ENCODE data around the gene USP34. TPM values are rescaled to one million over a fixed set of nuclear protein-coding genes. Genes with fewer than 3 reads are reported as not detected.
"Not testable (repeated sequence)": the region's sequence is repeated elsewhere in the genome, so short reads cannot be mapped to it uniquely, and the experiment has no call there.

Gene USP34, protein sequence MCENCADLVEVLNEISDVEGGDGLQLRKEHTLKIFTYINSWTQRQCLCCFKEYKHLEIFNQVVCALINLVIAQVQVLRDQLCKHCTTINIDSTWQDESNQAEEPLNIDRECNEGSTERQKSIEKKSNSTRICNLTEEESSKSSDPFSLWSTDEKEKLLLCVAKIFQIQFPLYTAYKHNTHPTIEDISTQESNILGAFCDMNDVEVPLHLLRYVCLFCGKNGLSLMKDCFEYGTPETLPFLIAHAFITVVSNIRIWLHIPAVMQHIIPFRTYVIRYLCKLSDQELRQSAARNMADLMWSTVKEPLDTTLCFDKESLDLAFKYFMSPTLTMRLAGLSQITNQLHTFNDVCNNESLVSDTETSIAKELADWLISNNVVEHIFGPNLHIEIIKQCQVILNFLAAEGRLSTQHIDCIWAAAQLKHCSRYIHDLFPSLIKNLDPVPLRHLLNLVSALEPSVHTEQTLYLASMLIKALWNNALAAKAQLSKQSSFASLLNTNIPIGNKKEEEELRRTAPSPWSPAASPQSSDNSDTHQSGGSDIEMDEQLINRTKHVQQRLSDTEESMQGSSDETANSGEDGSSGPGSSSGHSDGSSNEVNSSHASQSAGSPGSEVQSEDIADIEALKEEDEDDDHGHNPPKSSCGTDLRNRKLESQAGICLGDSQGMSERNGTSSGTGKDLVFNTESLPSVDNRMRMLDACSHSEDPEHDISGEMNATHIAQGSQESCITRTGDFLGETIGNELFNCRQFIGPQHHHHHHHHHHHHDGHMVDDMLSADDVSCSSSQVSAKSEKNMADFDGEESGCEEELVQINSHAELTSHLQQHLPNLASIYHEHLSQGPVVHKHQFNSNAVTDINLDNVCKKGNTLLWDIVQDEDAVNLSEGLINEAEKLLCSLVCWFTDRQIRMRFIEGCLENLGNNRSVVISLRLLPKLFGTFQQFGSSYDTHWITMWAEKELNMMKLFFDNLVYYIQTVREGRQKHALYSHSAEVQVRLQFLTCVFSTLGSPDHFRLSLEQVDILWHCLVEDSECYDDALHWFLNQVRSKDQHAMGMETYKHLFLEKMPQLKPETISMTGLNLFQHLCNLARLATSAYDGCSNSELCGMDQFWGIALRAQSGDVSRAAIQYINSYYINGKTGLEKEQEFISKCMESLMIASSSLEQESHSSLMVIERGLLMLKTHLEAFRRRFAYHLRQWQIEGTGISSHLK (N-terminal part only)
- 100 to 1,000 TPM in 3 of 12 donors, 10 to 100 TPM in 8, not detected in 1; 67.8 to 125 (median 88.7) TPM for polyA plus RNA-seq (ENCODE audit: insufficient read length in 12 of 12)
- long read RNA-seq, donor 1, partial matches to known transcripts: 10 of 13 reads
- long read RNA-seq, donor 1, other reads (novel, unspliced or antisense): 0 of 13 reads
- long read RNA-seq, donor 2, partial matches to known transcripts: 5 of 11 reads
- long read RNA-seq, donor 2, other reads (novel, unspliced or antisense): 6 of 11 reads
- long read RNA-seq, donor 3: 0 reads
- long read RNA-seq, donor 4, partial matches to known transcripts: 0 of 1 reads
- long read RNA-seq, donor 4, other reads (novel, unspliced or antisense): 0 of 1 reads
- long read RNA-seq, donor 5, partial matches to known transcripts: 9 of 11 reads
- long read RNA-seq, donor 5, other reads (novel, unspliced or antisense): 0 of 11 reads
- long read RNA-seq, donor 6: 0 reads
- long read RNA-seq, donor 7: 0 reads
- long read RNA-seq, donor 8: 0 reads
- long read RNA-seq, donor 9: 0 reads
- long read RNA-seq, donor 10: 0 reads
- long read RNA-seq, donor 11: 0 reads

- DNase-seq: peak; percentile 95
These were observed at the start of gene USP34 for GRCh38 chr2:61470965-61471904. USP34 (minus strand) TSS chr2:61471087; CDS start chr2:61470692, 395 bp downstream.

DNA sequence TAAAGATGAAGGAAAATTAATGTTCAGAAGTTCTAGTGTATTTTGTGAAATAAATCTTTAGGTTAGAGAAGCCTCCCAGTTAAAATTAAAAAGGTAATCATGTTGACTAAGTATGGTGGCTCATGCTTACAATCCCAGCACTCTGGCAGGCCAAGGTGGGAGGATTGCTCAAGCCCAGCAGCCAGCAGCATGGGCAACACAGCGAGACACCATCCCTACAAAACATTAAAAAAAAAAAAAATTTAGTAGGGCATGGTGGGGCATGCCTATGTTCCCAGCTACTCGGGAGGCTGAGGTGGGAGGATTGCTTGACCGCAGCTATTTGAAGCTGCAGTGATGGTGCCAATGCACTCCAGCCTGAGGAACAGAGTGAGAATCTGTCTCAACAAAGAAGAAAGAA is 49.4 kb upstream of the USP34 start:
- no peak for DNase-seq

GRCh38 chr2:61512768-61513398 is 42.0 kb upstream of the USP34 start:
- no peak for DNase-seq

DNA sequence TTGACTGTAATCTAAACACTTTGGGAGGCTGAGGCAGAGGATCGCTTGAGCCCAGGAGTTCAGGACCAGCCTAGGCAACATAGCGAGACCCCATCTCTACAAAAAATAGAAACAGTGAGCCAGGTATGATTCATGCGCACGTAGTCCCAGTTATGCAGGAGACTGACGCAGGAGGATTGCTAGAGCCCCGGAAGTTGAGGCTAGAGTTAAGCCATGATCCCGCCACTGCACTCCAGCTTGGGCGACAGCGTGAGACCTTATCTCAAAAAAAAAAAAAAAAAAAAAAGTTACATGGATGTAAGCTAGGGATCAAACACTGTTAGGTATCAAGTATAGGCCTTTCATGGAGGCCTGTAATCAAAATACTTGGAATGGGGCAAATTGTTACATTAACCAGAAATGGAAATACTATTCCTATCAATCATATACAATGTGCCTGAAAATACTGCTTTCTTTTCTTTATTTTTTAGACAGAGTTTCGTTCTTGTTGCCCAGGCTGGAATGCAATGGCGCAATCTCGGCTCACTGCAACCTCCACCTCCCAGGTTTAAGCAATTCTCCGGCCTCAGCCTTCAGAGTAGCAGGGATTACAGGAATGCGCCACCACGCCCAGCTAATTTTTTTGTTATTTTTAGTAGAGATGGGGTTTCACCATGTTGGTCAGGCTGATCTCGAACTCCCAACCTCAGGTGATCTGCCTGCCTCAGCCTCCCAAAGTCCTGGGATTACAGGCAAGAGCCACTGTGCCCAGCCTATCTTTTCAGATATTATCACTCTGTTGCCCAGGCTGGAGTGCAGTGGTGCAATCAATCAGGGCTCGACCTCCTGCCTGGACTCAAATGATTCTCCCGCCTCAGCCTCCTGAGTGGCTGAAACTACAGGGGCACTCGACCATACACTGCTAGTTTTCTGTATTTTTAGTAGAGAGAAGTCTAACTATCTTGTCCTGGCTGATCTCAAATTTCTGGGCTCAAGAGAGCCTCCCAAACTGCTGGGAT is 40.1 kb upstream of the USP34 start:
- DNase-seq: no peak

DNA sequence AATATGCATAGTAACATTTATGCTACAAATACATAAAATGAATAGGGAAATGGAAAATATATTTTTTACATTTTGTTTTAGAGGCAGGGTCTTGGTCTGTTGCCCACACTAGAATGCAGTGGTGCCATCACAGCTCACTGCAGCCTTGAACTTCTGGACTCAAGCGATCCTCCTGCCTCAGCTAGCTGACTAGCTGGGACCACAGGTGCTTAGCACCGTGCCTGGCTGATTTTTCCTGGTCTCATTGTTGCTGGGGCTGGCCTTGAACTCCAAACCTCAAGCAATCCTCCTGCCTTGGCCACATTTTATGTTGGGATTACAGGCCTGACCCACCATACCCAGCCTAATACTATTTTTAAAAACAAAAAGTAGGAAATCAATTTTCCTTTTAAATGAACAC is 34.1 kb upstream of the USP34 start:
- no peak for DNase-seq

DNA sequence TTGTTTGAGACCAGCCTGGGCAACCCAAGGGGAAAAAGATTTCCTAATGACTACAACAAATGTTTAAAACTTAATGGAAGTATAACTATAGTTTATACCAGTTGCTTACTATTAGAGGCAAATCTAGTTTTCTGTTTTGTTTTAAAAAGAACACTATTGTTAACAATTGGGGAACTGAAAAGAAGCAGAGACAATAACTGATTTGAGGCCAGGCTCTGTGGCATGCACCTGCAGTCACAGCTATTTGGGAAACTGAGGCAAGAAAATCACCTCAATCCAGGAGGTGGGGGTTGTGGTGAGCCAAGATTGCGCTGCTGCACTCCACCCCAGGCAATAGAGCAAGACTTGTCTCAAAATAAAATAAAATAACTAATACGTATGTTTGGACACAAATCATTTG is 28.2 kb upstream of the USP34 start:
- DNase-seq: no peak

- no peak for DNase-seq
These were observed 22.6 kb upstream of the USP34 start for GRCh38 chr2:61493523-61493942.

DNA sequence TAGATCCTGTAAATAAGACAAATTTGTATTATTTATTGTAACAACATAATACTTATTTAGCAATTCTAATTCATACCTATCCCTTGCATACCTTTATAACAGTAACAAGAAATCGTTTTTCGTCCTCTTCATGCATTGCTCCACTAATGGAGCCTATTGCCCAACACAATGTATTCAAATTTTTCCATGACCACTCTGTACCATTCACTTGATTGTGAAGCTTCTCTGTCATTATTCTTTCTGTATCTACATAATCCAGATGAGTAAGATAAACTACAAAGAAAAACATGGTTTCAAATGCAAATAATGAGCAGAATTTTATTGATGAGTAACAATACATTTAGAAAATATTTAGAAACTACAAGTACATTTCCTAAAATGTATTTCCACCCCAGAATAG is 21.6 kb upstream of the USP34 start:
- DNase-seq: no peak

DNA sequence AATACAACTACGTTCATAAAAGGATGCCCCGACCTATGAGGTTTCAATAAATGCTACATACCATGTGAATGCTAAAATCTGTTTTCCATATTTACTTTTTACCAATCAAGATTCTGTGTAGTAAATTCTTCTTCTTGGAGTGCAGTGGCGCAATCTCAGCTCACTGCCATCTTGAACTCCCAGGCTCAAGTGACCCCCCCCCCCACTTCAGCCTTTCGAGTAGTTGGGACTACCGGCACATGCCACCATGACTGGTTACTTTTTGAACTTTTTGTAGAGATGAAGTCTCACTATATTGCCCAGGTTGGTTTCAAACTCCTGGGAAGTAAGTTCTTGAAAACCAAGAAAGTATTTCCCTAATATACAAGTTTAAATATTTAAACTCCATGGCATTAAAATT is 14.4 kb upstream of the USP34 start:
- DNase-seq: no peak

- no peak for DNase-seq
These were observed 7.2 kb upstream of the USP34 start for GRCh38 chr2:61478086-61478485.

- not testable (repeated sequence) for DNase-seq
These were observed 6.2 kb upstream of the USP34 start for GRCh38 chr2:61476929-61477589.

DNA sequence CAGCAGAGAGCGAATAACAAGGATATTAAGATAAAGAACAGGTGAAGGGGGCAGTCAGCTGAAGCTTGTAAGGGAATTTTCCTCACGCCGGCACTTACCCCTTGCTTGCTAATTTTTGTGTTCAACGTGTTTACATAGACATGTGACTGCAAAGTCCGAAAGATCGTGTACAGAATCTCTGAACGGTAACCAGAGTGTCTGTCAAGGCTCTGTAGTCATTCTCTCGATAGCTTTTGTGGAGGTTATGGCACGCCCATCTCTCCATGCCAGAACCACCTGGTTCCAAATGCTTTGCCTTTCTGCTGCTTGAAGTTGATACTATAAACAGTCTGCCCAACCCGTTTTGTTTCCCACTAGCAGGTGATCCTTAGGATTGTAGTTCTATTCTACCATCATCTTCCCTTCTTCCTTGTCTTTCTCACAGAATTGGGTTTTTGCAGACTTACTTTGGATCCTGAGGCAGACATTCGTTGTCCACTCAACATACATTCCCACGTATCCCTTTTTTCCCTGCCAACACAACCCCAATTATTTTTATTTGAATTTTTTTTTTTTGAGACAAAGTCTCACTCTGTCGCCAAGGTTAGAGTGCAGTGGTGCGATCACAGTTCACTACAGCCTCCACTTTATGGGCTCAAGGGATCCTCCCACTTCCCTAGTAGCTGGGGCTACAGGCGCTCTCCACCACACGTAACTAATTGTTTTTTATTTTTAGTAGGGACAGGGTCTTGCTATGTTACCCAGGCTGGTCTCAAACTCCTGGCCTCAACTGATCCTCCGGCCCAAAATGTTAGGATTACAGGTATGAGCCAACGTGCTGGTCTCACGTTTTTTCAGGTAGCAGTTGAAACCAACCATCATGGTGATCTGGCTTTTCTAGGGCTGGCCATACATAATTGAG is 1.3 kb upstream of the USP34 start:
- peak; percentile 25 for DNase-seq

DNA sequence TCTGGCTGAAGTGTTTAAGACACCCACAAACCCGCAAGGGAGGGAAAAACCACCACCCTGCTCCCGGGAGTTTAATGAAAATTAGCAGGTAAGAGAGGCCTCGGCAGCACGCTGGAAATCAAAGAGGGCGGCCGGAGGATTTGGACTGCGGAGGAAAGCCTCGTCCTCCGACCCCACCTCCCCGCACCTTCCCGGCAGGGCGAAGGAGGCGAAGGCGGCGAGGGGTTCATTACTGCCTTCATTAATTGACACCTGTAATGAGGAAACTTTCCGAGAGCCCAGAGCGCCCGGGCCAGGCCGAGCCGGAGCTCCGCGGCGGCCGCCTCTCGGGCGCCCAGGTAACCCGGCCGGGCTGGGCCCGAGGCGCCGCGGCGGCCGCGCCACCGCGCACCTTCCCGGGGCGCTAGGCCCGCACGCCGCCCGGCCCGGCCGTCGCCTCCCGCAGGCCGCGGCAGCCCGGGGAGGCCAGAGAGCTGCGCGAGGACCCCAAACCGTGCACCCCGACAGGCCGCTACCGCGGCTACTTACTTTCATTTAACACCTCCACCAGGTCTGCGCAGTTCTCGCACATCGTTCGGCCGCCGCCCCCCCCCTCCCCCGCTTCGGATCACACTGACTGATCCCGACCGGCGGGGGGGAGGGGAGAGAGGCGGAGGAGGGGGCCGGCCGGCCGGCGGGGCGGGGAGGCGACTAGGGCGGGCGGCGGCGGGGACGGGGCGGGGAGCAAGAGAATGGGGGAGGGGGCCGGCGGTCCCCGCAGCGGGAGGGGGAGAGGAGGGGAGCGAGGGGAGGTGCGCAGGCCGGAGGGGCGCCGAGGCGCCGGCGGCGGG is 550 bp downstream of the USP34 start:
- peak; percentile 22 for DNase-seq

GRCh38 chr2:61469424-61470121 is 1.3 kb downstream of the USP34 start:
- DNase-seq: no peak

DNA sequence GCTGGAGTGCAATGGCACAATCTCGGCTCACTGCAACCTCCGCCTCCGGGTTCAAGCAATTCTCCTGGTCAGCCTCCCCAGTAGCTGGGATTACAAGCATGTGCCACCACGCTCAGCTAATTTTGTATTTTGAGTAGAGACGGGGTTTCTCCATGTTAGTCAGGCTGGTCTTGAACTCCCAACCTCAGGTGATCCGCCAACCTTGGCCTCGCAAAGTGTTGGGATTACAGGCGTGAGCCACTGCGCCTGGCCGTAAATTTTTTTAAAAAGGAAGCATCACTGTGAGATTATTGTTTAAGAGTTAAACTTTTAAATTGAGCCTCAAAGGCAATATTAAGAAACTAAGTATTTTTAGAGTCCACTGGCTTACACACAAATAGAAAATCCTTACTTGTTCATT is 2.7 kb downstream of the USP34 start:
- DNase-seq: not testable (repeated sequence)

Measured in muscle of arm (tissue), 14 donors.